Thyroid gland (tissue), 4 donors: ENCODE measurements around the gene CACNG5. TPM values are rescaled to one million over a fixed set of nuclear protein-coding genes. Genes with fewer than 3 reads are reported as not detected.

ENCODE experiments used
- DNase-seq, 2 donors: peaks; one replicate each; pipeline ENCODE4 v3.0.0-alpha.2; 2019
- H3K27ac ChIP-seq, 3 donors: fragments of 200-600 bp; sonication (generic); 1 replicate in 2 of 3; 2 replicates in 1 of 3; pipeline ENCODE4 v1.5.1; 2016 to 2019; ENCODE audit warnings: mild to moderate bottlenecking in 1 of 3, moderate library complexity in 1 of 3
- H3K27me3 ChIP-seq: fragments of 200-600 bp; sonication (generic); one replicate; pipeline ENCODE4 v1.5.1; 2019
- H3K36me3 ChIP-seq, 2 donors: fragments of 200-600 bp; sonication (generic); one replicate each; pipeline ENCODE4 v1.5.1; 2016 to 2019
- H3K4me1 ChIP-seq, 2 donors: fragments of 200-600 bp; sonication (generic); one replicate each; pipeline ENCODE4 v1.5.1; 2017 to 2019
- H3K4me3 ChIP-seq, 3 donors: fragments of 200-600 bp; sonication (generic); replicated peaks in 1 of 3; 1 replicate in 2 of 3; 2 replicates in 1 of 3; pipeline ENCODE4 v1.5.1; 2016; ENCODE audit warnings: mild to moderate bottlenecking in 1 of 3
- H3K9me3 ChIP-seq: fragments of 200-600 bp; sonication (generic); one replicate; pipeline ENCODE4 v1.5.1; 2017
- POLR2A ChIP-seq, 2 donors: fragments of 450-650 bp; IDR thresholded peaks; one replicate each; pipeline ENCODE4 v1.6.1; 2017; ENCODE audit warnings: antibody characterized with exemption in 2 of 2, mild to moderate bottlenecking in 2 of 2, moderate library complexity in 1 of 2
- WGBS, 2 donors: methylation state at CpG; one replicate each; pipeline ENCODE4 v1.1.5; 2017; 5-methylcytosine and 5-hydroxymethylcytosine counted together
- intact Hi-C: fragments of 100-400 bp; cut with DNase I; formaldehyde crosslinking; loops from one replicate; pipeline ENCODE4 v1.15.1; 2023
- microRNA counts, 2 donors: library from miRNA; unstranded; fragments of <30 nt; microRNA quantifications; one replicate each; lab custom pipeline; 2016 to 2017
- microRNA-seq: library from miRNA; unstranded; fragments of <30 nt; microRNA quantifications from one replicate; pipeline ENCODE4, GENCODE V29; 2016
- small RNA-seq: library from RNA; depleted of rRNA; stranded (forward); fragments of <200 nt; gene quantifications from one replicate; pipeline ENCODE3, GENCODE V24; 2016
- total RNA-seq, 4 donors: library from RNA; depleted of rRNA; stranded (reverse); fragments of >200 nt; gene quantifications; one replicate each; pipeline ENCODE4 v1.2.3, GENCODE V29; 2016
- TF ChIP-seq, protein P1 (sequence below), 6 experiments: fragments of 200-600 bp in 3 of 6; fragments of 450-650 bp in 3 of 6; sonication (generic) in 3 of 6; IDR thresholded peaks; one replicate each; pipeline ENCODE4 v1.5.1; 2016 to 2019; ENCODE audit warnings: antibody characterized with exemption in 6 of 6, mild to moderate bottlenecking in 2 of 6, inconsistent platforms in 1 of 6, moderate library complexity in 1 of 6

Gene CACNG5
- total RNA-seq, 4 donors from 2014 or later = not detected

DNA sequence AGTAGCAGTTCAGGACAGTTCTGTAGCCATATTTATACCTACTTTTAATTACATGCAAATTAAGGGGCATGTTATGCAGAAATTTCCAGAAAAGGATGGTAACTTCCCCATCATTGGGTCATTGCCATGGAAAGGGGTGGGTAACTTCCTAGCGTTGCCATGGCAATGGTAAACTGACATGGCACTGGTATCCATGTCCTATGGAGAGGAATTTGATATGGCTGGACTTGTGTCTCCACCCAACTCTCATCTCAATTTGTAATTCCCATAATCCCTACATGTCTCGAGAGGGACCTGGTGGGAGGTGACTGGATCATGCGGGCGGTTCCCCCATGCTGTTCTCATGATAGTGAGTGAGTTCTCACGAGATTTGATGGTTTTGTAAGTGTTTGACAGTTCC is 94.0 kb downstream of the CACNG5 start:
- Histone ChIP-seq H3K4me3 (no peak overlapping the region), H3K27me3 (no peaks in the 10 kb centered on the region), H3K36me3 (no peaks in the 10 kb centered on the region), H3K4me1 (no peaks in the 10 kb centered on the region), H3K27ac (no peak overlapping the region), H3K9me3 (no peaks in the 10 kb centered on the region)
- 91 to 94% methylated on average over 5 of the region's 5 CpGs for WGBS, 2 donors
- DNase-seq = no peak
- TF ChIP-seq, protein P1, sequence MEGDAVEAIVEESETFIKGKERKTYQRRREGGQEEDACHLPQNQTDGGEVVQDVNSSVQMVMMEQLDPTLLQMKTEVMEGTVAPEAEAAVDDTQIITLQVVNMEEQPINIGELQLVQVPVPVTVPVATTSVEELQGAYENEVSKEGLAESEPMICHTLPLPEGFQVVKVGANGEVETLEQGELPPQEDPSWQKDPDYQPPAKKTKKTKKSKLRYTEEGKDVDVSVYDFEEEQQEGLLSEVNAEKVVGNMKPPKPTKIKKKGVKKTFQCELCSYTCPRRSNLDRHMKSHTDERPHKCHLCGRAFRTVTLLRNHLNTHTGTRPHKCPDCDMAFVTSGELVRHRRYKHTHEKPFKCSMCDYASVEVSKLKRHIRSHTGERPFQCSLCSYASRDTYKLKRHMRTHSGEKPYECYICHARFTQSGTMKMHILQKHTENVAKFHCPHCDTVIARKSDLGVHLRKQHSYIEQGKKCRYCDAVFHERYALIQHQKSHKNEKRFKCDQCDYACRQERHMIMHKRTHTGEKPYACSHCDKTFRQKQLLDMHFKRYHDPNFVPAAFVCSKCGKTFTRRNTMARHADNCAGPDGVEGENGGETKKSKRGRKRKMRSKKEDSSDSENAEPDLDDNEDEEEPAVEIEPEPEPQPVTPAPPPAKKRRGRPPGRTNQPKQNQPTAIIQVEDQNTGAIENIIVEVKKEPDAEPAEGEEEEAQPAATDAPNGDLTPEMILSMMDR (IDR thresholded peaks at IDR 0.05) = no peak
- TF ChIP-seq POLR2A (IDR thresholded peaks at IDR 0.05) = no peak
- intact Hi-C loops = no loop called here

DNA sequence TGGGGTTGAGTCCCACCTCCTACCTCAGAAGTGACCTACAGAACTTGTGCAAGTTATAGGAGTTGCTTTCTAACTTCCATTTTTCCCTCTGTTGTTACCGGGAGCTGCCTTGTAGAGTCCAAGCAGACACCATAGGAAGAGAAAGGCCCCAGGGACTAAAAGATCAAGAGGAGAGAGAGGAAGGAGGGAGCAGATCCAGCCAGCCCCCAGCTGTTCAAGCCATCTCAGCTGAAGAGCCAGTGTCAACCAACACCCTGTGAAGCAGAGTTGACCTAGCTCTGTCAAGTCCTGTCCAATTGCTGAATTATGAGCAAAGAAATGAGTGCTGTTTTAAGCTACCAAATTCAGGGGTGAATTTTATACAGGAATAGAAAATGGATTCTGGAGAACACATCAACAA is 94.7 kb downstream of the CACNG5 start:
- Histone ChIP-seq H3K4me1 (no peaks in the 10 kb centered on the region), H3K27ac (no peak overlapping the region), H3K27me3 (no peaks in the 10 kb centered on the region), H3K9me3 (no peaks in the 10 kb centered on the region), H3K4me3 (no peak overlapping the region), H3K36me3 (no peaks in the 10 kb centered on the region)
- intact Hi-C loops = no loop called here
- no peak for DNase-seq
- TF ChIP-seq, protein P1 (IDR thresholded peaks at IDR 0.05) = no peak
- TF ChIP-seq POLR2A (IDR thresholded peaks at IDR 0.05) = no peak
- WGBS, 2 donors = 20 to 80% methylated on average over 1 of the region's 1 CpG

DNA sequence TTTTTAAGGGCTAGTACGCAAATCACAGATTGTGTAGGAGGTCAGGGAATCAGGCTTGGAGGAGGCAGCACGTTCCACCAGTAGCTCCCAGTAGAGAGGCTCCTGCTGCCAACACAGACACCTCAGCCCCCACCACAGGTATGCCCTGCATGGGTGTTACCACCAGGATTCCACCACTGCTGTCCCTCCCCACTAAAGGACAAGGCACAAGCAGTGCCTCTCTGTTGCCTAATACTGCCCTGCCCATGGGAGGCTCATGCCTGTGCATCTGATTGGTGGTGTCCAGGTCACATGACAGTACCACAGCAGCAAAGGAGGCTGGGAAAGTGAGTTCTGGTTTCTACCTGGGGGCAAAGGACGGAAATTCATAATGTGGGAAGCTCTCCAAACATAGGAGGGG is 96.0 kb downstream of the CACNG5 start:
- TF ChIP-seq POLR2A (IDR thresholded peaks at IDR 0.05) = no peak
- TF ChIP-seq, protein P1 (IDR thresholded peaks at IDR 0.05) = no peak
- Histone ChIP-seq H3K9me3 (no peaks in the 10 kb centered on the region), H3K4me3 (no peak overlapping the region), H3K36me3 (no peaks in the 10 kb centered on the region), H3K4me1 (no peaks in the 10 kb centered on the region), H3K27me3 (no peaks in the 10 kb centered on the region), H3K27ac (no peak overlapping the region)
- 65 to 77% methylated on average over 3 of the region's 3 CpGs for WGBS, 2 donors
- intact Hi-C loops = no loop called here
- no peak for DNase-seq

DNA sequence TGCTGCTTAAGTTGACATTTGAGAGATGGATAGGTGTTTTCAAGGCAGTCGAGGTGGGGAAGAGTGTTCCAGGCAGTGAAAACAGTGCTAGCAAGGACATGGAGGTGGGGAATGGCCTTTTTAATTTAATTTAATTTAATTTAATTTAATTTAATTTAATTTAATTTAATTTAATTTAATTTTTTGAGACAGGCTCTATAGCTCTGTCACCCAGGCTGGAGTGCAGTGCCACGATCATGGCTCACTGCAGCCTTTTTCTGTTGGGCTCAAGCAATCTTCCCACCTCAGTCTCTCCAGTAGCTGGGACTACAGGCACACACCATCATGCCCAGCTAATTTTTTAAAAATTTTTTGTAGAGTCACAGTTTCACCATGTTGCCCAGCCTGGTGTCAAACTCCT is 97.4 kb downstream of the CACNG5 start:
- Histone ChIP-seq H3K27ac (no peak overlapping the region), H3K27me3 (no peaks in the 10 kb centered on the region), H3K4me1 (no peaks in the 10 kb centered on the region), H3K9me3 (no peaks in the 10 kb centered on the region), H3K36me3 (no peaks in the 10 kb centered on the region), H3K4me3 (no peak overlapping the region)
- intact Hi-C loops = no loop called here
- TF ChIP-seq, protein P1 (IDR thresholded peaks at IDR 0.05) = no peak
- no peak for TF ChIP-seq POLR2A (IDR thresholded peaks at IDR 0.05)
- WGBS, 2 donors = 64 to 71% methylated on average over 2 of the region's 2 CpGs
- DNase-seq = no peak

DNA sequence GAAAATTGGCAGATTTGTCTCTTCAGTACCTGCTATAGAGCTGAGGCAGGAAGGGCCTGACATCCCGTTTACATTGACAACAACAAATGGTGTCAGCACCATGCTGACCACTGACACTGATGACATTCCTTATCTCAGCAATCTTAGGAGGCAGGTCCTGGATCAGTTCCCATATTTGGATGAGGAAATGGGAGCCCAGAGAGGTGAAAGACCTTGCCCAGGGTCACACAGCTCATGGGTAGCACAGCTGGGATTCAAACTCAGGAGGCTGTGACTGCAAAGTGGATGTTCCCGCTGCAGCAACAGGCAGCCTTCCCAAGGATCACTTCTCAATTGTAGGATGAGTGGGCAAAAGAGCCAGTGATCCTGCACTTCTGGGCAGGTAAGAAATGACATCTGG is 99.1 kb downstream of the CACNG5 start:
- Histone ChIP-seq H3K4me1 (no peaks in the 10 kb centered on the region), H3K9me3 (no peaks in the 10 kb centered on the region), H3K4me3 (no peak overlapping the region), H3K36me3 (no peaks in the 10 kb centered on the region), H3K27me3 (no peaks in the 10 kb centered on the region), H3K27ac (no peak overlapping the region)
- intact Hi-C loops = no loop called here
- no peak for DNase-seq
- TF ChIP-seq, protein P1 (IDR thresholded peaks at IDR 0.05) = no peak
- no peak for TF ChIP-seq POLR2A (IDR thresholded peaks at IDR 0.05)
- whole genome bisulfite sequencing, 2 donors = 51 to 62% methylated on average over 2 of the region's 2 CpGs

MicroRNA genes within 50 kb of the gene (microRNA counts, 767-probe panel; counts per million panel counts)
- 0 counts per million in 2 donors for microRNA hsa-miR-634 (lab: Ali Mortazavi, UCI)

Small RNAs within 50 kb of the gene (microRNA-seq; reads per million reads assigned to microRNA genes)
- gene MIR634 = not detected

Small RNAs within 50 kb of the gene (small RNA-seq; reads per million reads assigned to genes)
- not detected for gene MIR634
- gene RNA5SP446 = not detected

Other genes starting within 250 kb of the CACNG5 start
- under 1 TPM in 1 of 4 donors, not detected in 3; 0.24 TPM for gene CACNG4, start 129.6 kb downstream of the CACNG5 start, total RNA-seq
- gene CACNG1, start 209.4 kb downstream of the CACNG5 start, total RNA-seq = not detected